Fibroblast of villous mesenchyme (primary cell): ENCODE results near the gene CACNG1. TPM values are rescaled to one million over a fixed set of nuclear protein-coding genes. Genes with fewer than 3 reads are reported as not detected.

ENCODE experiments used
- DNase-seq: peaks from one replicate; pipeline ENCODE4 v3.0.0-alpha.2; 2010; ENCODE audit warnings: low read depth
- H3K4me3 ChIP-seq: 2 replicates; pipeline ENCODE4 v1.5.1; 2011; ENCODE audit warnings: low read depth, mild to moderate bottlenecking, low read length
- total RNA-seq: library from RNA; depleted of rRNA; stranded (reverse); fragments of >200 nt; gene quantifications from 2 replicates; pipeline ENCODE4 v1.2.3, GENCODE V29; 2012
- TF ChIP-seq, protein P1 (sequence below): IDR thresholded peaks from 2 replicates; pipeline ENCODE4 v1.5.1; 2012; ENCODE audit warnings: low read depth, mild to moderate bottlenecking, low read length; ENCODE audit not compliant: insufficient read depth

CACNG1 gene
- total RNA-seq, 1 donor: not detected

DNA sequence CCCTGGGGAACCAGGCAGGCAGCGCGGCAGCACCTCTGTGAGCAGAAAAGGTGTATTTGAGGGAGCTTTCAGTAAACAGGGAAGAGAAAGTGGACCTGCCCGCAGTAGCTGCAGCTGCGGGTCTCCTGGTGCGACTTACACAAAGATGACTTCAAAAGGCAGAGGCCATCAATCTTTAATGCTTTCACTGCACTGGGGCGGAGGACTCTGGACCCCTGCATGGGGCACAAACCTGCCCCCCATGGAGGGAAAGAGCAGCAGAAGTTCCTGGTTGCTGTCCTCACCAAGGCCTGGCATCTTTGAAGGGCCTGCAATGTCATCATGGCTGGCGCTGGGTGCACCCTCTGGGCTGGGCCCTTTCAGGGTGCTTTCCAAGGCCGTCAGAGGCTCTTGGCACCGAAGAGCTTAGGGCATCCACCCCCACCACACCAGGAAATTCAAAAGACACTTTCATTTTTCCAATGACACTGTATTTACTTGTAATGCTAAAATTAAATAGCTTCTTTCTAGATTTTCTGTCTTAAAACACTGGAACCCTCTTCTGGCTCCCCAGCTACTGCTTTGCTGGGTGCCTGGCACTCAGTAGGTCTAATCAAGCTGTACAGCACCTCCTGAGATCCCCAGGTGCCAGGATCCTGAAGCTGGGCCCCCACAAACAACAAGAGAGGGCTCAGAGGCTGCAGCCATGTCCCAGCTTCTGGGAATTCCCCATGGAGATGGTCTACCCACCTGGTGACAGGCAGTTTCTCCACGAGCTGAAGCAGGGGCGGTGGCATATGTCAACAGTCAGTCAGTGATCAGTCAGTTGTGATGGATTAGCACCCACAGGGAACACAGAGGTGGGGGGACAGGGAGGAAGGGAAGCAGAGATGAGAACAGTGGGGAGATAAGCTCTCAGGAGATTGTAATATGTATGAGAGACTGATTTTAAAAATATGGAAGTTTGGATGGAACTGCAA lies 2.1 kb upstream of the CACNG1 start:
- no peak overlapping the region for H3K4me3 ChIP-seq
- DNase-seq: no peak
- TF ChIP-seq, protein P1, sequence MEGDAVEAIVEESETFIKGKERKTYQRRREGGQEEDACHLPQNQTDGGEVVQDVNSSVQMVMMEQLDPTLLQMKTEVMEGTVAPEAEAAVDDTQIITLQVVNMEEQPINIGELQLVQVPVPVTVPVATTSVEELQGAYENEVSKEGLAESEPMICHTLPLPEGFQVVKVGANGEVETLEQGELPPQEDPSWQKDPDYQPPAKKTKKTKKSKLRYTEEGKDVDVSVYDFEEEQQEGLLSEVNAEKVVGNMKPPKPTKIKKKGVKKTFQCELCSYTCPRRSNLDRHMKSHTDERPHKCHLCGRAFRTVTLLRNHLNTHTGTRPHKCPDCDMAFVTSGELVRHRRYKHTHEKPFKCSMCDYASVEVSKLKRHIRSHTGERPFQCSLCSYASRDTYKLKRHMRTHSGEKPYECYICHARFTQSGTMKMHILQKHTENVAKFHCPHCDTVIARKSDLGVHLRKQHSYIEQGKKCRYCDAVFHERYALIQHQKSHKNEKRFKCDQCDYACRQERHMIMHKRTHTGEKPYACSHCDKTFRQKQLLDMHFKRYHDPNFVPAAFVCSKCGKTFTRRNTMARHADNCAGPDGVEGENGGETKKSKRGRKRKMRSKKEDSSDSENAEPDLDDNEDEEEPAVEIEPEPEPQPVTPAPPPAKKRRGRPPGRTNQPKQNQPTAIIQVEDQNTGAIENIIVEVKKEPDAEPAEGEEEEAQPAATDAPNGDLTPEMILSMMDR: no peak

- TF ChIP-seq, protein P1: no peak
- DNase-seq: no peak
- H3K4me3 ChIP-seq: no peak overlapping the region
These were observed 1.1 kb upstream of the CACNG1 start for GRCh38 chr17:67043283-67043682.

DNA sequence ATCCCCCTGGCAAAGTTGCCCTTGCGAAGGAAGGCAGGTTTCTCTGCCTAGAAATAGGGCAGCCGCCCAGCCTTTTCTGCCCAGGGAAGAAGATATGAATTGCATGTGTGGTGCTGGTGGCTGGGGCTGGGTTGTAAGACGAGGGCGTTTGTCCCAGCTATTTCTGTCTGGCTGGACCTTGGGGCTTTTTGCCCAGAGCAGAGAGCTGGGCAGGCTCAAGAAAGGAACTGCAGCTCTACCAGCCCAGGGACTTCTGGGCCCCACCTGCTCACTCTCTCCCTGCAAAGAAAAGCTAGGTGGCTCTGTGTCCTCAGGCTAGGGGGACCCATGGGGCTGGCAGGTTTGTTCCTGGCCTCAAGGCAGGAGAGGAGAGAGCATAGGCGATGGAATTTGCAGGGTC lies 586 bp downstream of the CACNG1 start:
- H3K4me3 ChIP-seq: no peak overlapping the region
- DNase-seq: no peak

GRCh38 chr17:67046398-67046797 lies 2.0 kb downstream of the CACNG1 start:
- H3K4me3 ChIP-seq: no peak overlapping the region
- DNase-seq: no peak
- TF ChIP-seq, protein P1: no peak

More for the DNA sequence above, 586 bp downstream of the CACNG1 start:
- TF ChIP-seq, protein P1: no peak

DNA sequence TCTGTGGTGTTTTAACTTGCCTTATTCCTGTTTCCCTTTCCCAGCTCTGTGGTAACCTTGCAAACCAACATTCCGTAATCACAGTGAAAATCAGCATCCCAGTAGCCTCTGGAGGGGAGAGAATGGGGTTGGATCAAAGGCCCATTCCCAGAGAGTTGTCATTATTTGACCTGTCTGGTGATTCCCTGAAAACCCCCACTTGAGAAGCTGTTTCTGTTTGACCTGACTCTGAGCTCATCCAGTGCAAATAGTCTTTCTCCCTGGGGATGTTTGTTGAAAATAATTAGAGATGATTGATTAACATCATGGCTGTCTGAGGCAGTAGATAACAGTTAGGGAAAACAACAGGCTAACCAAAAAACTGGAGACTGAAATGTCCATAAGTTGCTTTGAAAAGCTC lies 3.0 kb downstream of the CACNG1 start:
- TF ChIP-seq, protein P1: no peak
- DNase-seq: no peak
- H3K4me3 ChIP-seq: no peak overlapping the region

- DNase-seq: no peak
- no peak overlapping the region for H3K4me3 ChIP-seq
- TF ChIP-seq, protein P1: no peak
These were observed 4.8 kb downstream of the CACNG1 start for GRCh38 chr17:67049025-67049739.
